Heart left ventricle (tissue), 16 donors: ENCODE measurements around the gene PLEKHD1. TPM values are rescaled to one million over a fixed set of nuclear protein-coding genes. Genes with fewer than 3 reads are reported as not detected.

Experiments used
- ATAC-seq, 4 donors: fragments of 200-7000 bp; cut with Tn5 transposase; one replicate each; pipeline ENCODE4 v1.9.1; 2020 to 2022; ENCODE audit warnings: moderate library complexity in 4 of 4, mild to moderate bottlenecking in 3 of 4, moderate number of reproducible peaks in 1 of 4
- DNase-seq, 5 donors: peaks; one replicate each; pipeline ENCODE4 v3.0.0-alpha.2; 2020
- H3K27ac ChIP-seq, 12 donors: fragments of 200-600 bp; sonication (generic) in 4 of 12; one replicate each; pipeline versions ENCODE4 v1.5.0 to v1.8.0; 2016 to 2022; ENCODE audit warnings: mild to moderate bottlenecking in 2 of 12
- H3K27me3 ChIP-seq, 9 donors: fragments of 200-600 bp; sonication (generic) in 2 of 9; one replicate each; pipeline versions ENCODE4 v1.5.1 to v1.8.0; 2016 to 2022; ENCODE audit warnings: mild to moderate bottlenecking in 3 of 9
- H3K36me3 ChIP-seq, 9 donors: fragments of 200-600 bp; sonication (generic) in 2 of 9; one replicate each; pipeline versions ENCODE4 v1.5.0 to v1.8.0; 2018 to 2022; ENCODE audit warnings: mild to moderate bottlenecking in 2 of 9
- H3K4me1 ChIP-seq, 12 donors: fragments of 200-600 bp; sonication (generic) in 4 of 12; one replicate each; pipeline versions ENCODE4 v1.5.0 to v1.8.0; 2016 to 2022; ENCODE audit warnings: mild to moderate bottlenecking in 3 of 12
- H3K4me3 ChIP-seq, 12 donors: fragments of 200-600 bp; sonication (generic) in 4 of 12; one replicate each; pipeline versions ENCODE4 v1.5.0 to v1.8.0; 2017 to 2022; ENCODE audit warnings: mild to moderate bottlenecking in 9 of 12, moderate library complexity in 4 of 12
- H3K9me3 ChIP-seq, 12 donors: fragments of 200-600 bp; sonication (generic) in 4 of 12; one replicate each; pipeline versions ENCODE4 v1.5.0 to v1.8.0; 2016 to 2022; ENCODE audit warnings: mild to moderate bottlenecking in 1 of 12
- CTCF ChIP-seq, 12 donors: fragments of 200-600 bp; sonication (generic) in 4 of 12; IDR thresholded peaks; one replicate each; pipeline versions ENCODE4 v1.5.0 to v1.8.0; 2018 to 2022; ENCODE audit warnings: antibody characterized with exemption in 12 of 12, mild to moderate bottlenecking in 5 of 12
- POLR2A ChIP-seq, 2 donors: fragments of 450-650 bp; IDR thresholded peaks; one replicate each; pipeline ENCODE4 v1.6.1; 2017; ENCODE audit warnings: antibody characterized with exemption in 2 of 2, mild to moderate bottlenecking in 2 of 2, moderate library complexity in 2 of 2
- WGBS, 4 donors: extraction: QIAGEN DNeasy Blood & Tissue Kit in 2 of 4; methylation state at CpG; one replicate each; pipeline versions ENCODE4 v1.1.5 to v1.1.7; 2013 to 2018; 5-methylcytosine and 5-hydroxymethylcytosine counted together
- intact Hi-C, 10 donors: fragments of 100-400 bp; cut with DNase I; formaldehyde crosslinking; loops; one replicate each; pipeline versions ENCODE4 v1.11.1 to v1.14.2; 2022
- polyA plus RNA-seq, 2 donors: library from polyadenylated mRNA; stranded (reverse); fragments of 200-250 nt; gene quantifications; one replicate each; pipeline ENCODE4 v1.2.3, GENCODE V29; 2013
- total RNA-seq, 9 donors: library from RNA; depleted of rRNA in 2 of 9; stranded (reverse); fragments of >200 nt in 2 of 9; fragmentation: NEBNext Ultra II Directional in 3 of 9; extraction: Animal tissue kit (Norgen Biotek cat#: 25700) in 3 of 9; gene quantifications; one replicate each; pipeline versions ENCODE4 v1.1.0 to v1.2.4, GENCODE V29; 2016 to 2023
- donor health status: ischemic (EF 13 %, LVEDD 7.1; RV severe dilation, severe dysfunction).
- donor health status: healthy with polysubstance abuse.
- donor health status: DM: no; HTN: yes; CAD: no.
- donor health status: DM: no; HTN: no; CAD: no.
- donor health status: ischemic (EF 25% LVEDD 6.9; RV normal size, moderate dysfunction).
- donor health status: ischemic (EF 25% LVEDD 5.7; RV mildly dilated, moderate dysfunction).
- donor health status: healthy.
- donor health status: DM: yes; HTN: yes; CAD: no.
- donor health status: ischemic (EF 35%, LVEDD 5.7; RV mildly dilated, moderate dysfunction).
- donor health status: nonischemic (EF 11% LVEDD 7.7; RV severe dilation, severe dysfunction).
- donor health status: DM: yes; HTN: yes; CAD: no.
- donor health status: PGD.
- donor health status: ischemic (EF 29% LVEDD 5.4; RV normal size, mild dysfunction).
- donor health status: nonischemic (EF 23%, LVEDD 6.1; RV moderate dilation, normal function).

The PLEKHD1 gene
- total and polyA plus RNA-seq, 11 donors, result 0.04 to 0.45 (median 0.12) TPM; not detected in 4

- ATAC-seq (peak in 2 of 4 donors; percentile 38 to 57), DNase-seq (peak in 2 of 5 donors; percentile 25 to 40)
Observed at GRCh38 chr14:69535230-69535848, 50.8 kb downstream of the PLEKHD1 start.

GRCh38 chr14:69536971-69537370, 52.4 kb downstream of the PLEKHD1 start:
- no peak for ATAC-seq
- no peak overlapping the region for H3K4me3 ChIP-seq
- TF ChIP-seq CTCF (IDR thresholded peaks at IDR 0.05) (no peak), POLR2A (IDR thresholded peaks at IDR 0.05) (no peak)
- intact Hi-C loops, result loop anchor here in 3 of 10 donors (5.0 to 10.0 kb wide), 3 partner anchors 35 to 490 kb away; partner anchors contain the start of gene CCDC177 (in 1 of the 3)
- no peak for DNase-seq
- H3K9me3 ChIP-seq, result no peaks in the 10 kb centered on the region
- peaks cover 0 to 5% (median 0%) of the 10 kb centered on the region in 12 donors for H3K4me1 ChIP-seq
- H3K36me3 ChIP-seq, result no peaks in the 10 kb centered on the region
- H3K27me3 ChIP-seq, result peaks cover 0 to 23% (median 2%) of the 10 kb centered on the region in 9 donors
- H3K27ac ChIP-seq, result no peak overlapping the region

More at GRCh38 chr14:69535230-69535848, 50.8 kb downstream of the PLEKHD1 start:
- WGBS, 4 donors, result 0 to 5% (median 2%) methylated on average over 4 of the region's 4 CpGs
- Histone ChIP-seq H3K4me3 (no peak overlapping the region), H3K27ac (no peak overlapping the region), H3K9me3 (no peaks in the 10 kb centered on the region), H3K27me3 (peaks cover 0 to 16% (median 0%) of the 10 kb centered on the region in 9 donors), H3K36me3 (no peaks in the 10 kb centered on the region), H3K4me1 (peaks cover 0 to 5% (median 0%) of the 10 kb centered on the region in 12 donors)
- intact Hi-C loops, result loop anchor here in 4 of 10 donors (2.0 to 10.0 kb wide), 5 partner anchors 37 to 492 kb away; partner anchors contain the start of gene CCDC177 (in 2 of the 4)
- TF ChIP-seq POLR2A (IDR thresholded peaks at IDR 0.05) (no peak), CTCF (IDR thresholded peaks at IDR 0.05) (peak; percentile 17 to 70 (median 48))

- no peak for TF ChIP-seq POLR2A (IDR thresholded peaks at IDR 0.05)
- TF ChIP-seq CTCF (IDR thresholded peaks at IDR 0.05), result no peak
- intact Hi-C loops, result loop anchor here in 3 of 10 donors (5.0 to 10.0 kb wide), 3 partner anchors 34 to 489 kb away; partner anchors contain the start of gene CCDC177 (in 1 of the 3)
- H3K4me1 ChIP-seq, result peaks cover 0 to 5% (median 0%) of the 10 kb centered on the region in 12 donors
- WGBS, 4 donors, result 76 to 100% (median 84%) methylated on average over 1 of the region's 1 CpG
- DNase-seq (no peak), ATAC-seq (no peak)
- no peaks in the 10 kb centered on the region for H3K9me3 ChIP-seq
- H3K4me3 ChIP-seq, result no peak overlapping the region
- H3K36me3 ChIP-seq, result no peaks in the 10 kb centered on the region
- H3K27ac ChIP-seq, result no peak overlapping the region
- peaks cover 0 to 23% (median 2%) of the 10 kb centered on the region in 9 donors for H3K27me3 ChIP-seq
Observed at GRCh38 chr14:69537900-69538299, 53.4 kb downstream of the PLEKHD1 start.

GRCh38 chr14:69538766-69539165, 54.2 kb downstream of the PLEKHD1 start:
- intact Hi-C loops, result loop anchor here in 3 of 10 donors (5.0 to 10.0 kb wide), 3 partner anchors 34 to 489 kb away; partner anchors contain the start of gene CCDC177 (in 1 of the 3)
- no peak overlapping the region for H3K4me3 ChIP-seq
- H3K27me3 ChIP-seq, result peaks cover 0 to 18% (median 2%) of the 10 kb centered on the region in 9 donors
- no peaks in the 10 kb centered on the region for H3K9me3 ChIP-seq
- ATAC-seq (no peak), DNase-seq (no peak)
- TF ChIP-seq POLR2A (IDR thresholded peaks at IDR 0.05) (no peak), CTCF (IDR thresholded peaks at IDR 0.05) (no peak)
- peaks cover 0 to 8% (median 0%) of the 10 kb centered on the region in 12 donors for H3K4me1 ChIP-seq
- no peak overlapping the region for H3K27ac ChIP-seq
- WGBS, 4 donors, result 89 to 98% (median 95%) methylated on average over 1 of the region's 1 CpG
- no peaks in the 10 kb centered on the region for H3K36me3 ChIP-seq
